NCI-H345 treated with DMSO at 0.1 percent for 48 hours (cell line): ENCODE data around the gene TERT.
"Not testable (repeated sequence)": the region's sequence is repeated elsewhere in the genome, so short reads cannot be mapped to it uniquely, and the experiment has no call there.

ENCODE experiments used
- DNase-seq: peaks from one replicate; lab custom pipeline; 2025; ENCODE audit not compliant: unreplicated experiment; lab: John Stamatoyannopoulos, UW

Gene TERT

DNA sequence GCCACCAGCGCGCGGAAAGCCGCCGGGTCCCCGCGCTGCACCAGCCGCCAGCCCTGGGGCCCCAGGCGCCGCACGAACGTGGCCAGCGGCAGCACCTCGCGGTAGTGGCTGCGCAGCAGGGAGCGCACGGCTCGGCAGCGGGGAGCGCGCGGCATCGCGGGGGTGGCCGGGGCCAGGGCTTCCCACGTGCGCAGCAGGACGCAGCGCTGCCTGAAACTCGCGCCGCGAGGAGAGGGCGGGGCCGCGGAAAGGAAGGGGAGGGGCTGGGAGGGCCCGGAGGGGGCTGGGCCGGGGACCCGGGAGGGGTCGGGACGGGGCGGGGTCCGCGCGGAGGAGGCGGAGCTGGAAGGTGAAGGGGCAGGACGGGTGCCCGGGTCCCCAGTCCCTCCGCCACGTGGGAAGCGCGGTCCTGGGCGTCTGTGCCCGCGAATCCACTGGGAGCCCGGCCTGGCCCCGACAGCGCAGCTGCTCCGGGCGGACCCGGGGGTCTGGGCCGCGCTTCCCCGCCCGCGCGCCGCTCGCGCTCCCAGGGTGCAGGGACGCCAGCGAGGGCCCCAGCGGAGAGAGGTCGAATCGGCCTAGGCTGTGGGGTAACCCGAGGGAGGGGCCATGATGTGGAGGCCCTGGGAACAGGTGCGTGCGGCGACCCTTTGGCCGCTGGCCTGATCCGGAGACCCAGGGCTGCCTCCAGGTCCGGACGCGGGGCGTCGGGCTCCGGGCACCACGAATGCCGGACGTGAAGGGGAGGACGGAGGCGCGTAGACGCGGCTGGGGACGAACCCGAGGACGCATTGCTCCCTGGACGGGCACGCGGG is at the start of gene TERT:
TERT (minus strand) TSS at position 234 of the 815 bp plus-strand sequence; CDS start at position 155, 79 bp downstream.
- no peak for DNase-seq

DNA sequence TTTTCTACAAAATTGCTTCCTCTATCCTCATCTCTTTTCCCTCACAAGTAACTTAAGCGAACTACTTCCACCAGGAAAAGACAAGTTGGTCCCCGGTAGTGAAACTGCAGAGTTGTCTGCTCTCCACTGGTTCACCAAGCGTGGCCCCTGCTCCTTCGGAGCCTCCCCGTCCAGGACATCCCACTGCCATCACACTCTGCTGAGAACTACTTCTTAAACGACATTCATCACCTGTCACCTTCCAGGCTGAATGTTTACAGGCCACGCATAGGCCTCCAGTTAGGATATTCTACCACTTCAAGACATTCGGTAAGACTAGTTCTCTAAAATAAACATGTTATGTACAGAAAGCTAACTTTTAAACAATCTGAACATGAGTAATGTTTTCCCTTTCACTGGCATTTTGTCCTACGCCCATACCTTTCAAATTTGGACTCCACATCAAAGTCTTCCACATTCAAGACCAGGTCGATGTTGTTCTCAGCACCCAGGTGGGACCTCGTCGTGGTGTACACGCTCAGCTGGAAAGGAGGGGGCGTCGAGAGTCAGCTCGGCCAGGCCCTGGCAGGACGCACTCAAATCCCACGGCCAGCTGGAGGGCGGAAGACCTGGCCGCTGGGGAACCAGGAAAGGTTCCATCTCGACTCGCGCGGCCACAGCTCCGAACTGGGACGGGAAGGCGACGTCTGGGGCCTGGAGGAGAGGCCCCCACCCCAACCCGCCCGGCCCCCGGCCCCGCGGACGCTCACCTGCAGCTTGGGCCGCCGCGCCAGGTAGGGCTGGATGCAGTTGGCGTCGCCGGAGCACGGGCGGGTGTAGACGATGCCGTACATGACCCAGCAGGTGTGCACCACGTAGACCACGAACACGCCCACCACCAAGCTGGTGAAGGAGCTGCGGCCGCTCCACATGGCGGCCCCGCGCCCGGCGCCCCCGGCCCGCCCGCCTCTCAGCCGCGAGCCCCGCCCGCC is 49.3 kb upstream of the TERT start:
- DNase-seq = no peak

DNA sequence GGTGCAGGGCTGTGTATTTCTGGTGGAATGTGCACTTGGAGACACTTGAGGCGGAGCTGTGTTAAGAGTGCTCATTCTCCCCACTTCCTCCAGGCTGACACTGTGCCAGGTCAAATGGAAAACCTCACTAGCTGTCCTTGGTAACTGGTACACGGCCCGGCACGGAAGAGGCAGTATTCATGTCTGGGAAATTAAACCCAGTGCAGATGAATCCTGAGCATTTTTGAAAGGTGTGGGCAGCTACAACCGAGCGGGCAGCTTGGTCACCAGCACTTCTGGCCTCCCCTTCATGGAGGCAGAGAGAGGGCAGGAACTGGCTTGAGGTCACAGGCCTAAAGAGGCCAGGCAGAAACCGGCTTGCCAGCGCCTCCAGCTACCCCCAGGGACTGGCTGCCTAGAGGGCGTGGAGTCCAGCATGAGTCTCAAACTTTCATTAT is 48.5 kb upstream of the TERT start:
- no peak for DNase-seq

DNA sequence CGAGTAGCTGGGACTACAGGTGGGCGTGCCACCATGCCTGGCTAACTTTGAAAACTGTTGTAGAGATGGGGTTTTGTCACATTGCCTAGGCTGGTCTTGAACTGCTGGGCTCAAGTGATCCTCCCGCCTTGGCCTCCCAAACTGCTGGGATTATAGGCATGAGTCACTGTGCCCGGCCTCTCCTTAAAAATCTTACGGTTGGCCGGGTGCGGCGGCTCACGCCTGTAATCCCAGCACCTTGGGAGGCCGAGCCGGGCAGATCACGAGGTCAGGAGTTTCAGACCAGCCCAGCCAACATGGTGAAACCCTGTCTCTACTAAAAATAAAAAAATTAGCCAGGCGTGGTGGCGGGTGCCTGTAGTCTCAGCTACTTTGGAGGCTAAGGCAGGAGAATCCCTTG is 47.8 kb upstream of the TERT start:
- DNase-seq = not testable (repeated sequence)

DNA sequence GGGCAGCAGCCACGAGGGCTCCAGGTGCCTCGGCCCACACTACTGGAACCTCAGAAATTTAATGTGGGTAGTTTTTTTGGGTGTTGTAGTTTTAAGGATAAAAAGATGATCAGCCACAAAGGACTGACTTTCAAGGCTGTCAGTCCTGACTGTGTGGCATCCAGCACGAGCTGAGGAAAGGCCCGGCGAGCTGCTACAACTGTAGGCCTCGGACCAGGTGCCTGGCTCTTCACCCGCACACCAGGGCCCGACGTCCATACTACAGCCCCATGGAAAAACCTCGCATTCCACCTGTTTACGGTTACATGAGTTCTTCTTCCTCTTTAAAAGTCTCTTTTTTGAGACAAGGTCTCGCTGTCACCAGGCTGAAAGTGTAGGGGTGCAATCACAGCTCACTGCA is 47.4 kb upstream of the TERT start:
- no peak for DNase-seq

DNA sequence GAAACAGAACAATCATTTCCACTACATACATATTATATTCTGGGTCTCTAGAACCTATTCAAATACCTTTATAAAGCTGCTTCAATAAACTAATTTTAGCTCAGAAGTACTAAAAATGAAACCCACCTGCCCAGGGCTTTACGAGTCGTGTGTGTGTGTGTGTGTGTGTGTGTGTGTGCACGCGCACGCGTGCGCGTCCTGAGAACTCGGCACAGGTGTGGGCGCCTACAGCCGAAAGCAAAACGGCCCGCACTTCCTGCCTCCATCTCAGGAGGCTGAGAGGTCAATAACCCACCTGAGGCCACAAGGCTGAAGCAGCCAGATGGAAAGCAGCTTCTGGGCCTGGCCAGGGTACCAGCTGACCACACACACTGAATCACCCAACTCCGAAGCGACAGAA is 47.0 kb upstream of the TERT start:
- DNase-seq = no peak

DNA sequence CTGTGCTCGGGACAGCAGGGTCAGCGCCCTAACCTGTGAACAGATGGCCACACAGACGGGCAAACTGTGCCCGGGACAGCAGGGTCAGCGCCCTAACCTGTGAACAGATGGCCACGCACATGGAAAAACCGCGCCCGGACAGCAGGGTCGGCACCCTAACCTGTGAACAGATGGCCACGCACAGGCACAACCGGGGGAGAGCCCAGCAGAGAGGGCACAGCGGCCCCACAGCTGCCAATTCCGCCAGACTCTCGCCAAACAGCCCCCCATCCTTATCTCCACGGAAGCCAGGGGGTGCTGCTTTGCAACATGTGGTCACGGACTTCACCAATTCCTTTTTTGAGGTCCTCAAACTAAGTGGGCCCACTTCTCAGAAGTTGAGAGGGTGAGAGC is 44.9 kb upstream of the TERT start:
- not testable (repeated sequence) for DNase-seq

DNA sequence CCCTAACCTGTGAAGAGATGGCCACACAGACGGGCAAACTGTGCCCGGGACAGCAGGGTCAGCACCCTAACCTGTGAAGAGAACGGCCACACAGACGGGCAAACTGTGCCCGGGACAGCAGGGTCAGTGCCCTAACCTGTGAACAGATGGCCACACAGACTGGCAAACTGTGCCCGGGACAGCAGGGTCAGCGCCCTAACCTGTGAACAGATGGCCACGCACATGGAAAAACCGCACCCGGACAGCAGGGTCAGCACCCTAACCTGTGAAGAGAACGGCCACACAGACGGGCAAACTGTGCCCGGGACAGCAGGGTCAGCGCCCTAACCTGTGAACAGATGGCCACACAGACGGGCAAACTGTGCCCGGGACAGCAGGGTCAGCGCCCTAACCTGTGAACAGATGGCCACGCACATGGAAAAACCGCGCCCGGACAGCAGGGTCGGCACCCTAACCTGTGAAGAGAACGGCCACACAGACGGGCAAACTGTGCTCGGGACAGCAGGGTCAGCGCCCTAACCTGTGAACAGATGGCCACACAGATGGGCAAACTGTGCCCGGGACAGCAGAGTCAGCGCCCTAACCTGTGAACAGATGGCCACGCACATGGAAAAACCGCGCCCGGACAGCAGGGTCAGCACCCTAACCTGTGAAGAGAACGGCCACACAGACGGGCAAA is 44.4 kb upstream of the TERT start:
- not testable (repeated sequence) for DNase-seq

DNA sequence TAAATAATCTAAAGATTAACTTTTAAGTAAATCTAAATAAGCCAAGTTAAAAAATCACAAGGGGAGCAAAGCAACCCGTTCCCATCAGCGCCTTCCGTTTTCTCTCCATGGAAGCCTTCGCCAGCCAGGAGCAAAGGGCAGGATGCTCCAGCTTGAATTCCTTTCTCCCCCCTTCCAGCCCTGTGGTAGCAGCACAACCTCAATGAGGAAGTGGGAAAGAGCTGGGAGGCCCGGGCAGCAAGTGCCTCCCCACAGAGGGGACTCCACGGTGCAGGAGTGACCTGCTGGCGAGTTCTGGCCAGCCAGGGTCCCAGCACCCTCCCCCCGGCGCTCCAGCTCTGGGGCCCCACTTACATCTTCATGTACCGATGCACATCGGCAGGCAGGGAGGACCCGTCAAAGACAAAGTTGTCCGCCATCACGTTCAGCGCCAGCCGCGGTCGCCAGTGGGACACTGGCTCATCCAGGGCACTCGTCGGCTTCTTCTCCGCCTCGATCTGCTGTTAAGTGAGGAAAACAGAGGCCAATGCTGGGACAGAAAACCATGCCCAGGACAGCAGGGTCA is 43.7 kb upstream of the TERT start:
- DNase-seq = no peak

DNA sequence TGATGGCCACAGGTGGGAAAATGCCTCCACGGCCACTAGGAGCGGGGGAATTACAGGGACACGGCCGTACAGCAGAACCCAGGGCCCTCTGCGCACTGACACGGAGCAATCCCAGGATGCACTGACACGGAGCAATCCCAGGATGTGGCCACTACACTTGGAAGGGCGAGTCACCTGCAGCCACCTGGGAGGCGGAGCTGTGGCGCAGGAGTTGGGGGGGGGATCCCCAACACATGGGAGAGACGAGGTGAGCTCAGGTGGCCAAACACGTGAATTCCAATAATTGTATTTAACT is 43.3 kb upstream of the TERT start:
- DNase-seq = no peak

DNA sequence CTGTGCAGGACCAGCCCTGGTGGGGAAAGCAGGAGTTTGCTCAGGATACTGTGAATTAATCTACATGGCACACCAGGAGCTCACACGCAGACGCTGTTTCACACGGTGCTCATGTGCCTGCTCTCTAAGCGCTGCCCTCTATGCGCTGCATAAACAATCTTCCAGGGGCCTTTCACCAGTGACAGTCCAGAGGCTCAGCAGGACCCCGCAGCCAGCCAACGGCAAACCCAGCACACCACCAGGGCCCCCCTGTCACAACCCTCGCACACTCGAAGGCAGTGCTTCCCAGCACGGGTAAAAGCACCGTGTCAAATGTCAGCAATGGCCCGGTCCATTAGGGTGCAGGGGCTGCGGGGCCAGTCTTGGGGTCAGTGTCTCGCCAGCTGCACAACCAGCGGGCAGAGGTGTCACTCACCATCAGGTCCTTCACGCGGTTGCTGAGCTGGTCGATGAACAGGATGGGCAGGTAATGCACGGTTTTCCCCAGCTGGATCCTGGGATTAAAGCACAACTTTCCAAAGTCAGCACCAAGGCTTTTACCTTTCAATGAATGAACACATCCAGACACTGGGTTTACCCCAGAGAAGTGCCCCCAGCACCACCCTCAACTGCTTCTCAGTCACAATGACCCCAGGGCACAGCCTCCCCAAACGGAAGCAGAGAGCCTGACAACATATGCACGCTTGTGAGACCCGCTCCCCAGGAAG is 42.8 kb upstream of the TERT start:
- no peak for DNase-seq

DNA sequence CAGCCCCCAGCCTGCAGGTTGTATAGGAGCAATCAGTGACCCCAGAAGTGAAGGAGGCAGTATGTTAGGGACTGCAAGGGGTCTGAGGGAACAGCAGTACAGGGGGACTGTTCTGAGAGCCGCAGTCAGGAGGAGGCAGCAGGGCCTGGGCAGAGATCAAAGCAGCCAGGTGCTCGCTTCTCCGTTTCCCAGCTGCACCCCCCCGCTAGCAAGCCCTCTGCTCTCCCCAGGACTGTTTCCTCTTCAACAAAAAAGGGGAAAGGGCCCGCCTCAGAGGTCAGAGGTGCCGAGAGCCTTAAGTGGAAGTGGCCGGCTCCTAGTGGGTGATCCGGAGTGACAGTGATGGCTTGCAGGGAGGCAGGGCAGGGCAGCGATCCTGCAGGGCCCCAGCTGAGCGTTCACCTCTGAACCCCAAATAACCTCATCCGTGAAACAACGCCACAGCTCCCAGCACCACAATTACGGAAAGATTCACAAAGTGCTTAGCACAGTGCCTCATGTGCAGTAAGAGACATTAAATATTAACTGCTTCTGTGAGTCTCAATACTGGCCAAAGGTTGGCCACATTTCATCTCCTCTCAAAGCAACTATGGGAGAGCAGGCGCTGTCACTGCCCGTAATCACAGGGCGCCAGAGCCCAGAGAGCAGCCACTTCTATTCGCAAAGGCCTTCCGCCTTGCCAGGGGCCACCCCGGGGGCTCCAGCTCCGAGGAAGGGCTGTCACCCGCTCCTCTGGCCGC is 42.1 kb upstream of the TERT start:
- no peak for DNase-seq

DNA sequence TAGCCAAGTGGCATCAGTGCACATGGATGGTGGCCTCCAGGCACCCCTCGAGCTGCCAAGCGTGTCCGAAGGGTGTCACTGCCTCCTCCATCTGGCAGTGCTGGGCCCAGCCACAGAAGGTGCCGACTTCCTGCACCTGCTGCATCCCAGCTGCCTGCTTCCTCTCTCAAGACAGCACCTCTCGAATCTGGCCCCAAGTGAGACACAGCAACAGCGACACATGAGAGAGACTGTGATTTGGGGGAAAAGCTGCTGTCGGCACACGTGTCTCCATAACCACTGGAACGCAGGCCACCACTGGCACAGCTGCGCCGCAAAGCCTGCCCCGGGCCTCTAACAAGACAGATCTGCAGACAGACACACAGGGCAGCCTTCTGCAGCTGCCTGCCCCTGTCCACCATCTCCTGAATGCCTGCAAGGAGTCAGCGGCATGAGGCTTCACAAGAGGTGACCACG is 41.3 kb upstream of the TERT start:
- no peak for DNase-seq

DNA sequence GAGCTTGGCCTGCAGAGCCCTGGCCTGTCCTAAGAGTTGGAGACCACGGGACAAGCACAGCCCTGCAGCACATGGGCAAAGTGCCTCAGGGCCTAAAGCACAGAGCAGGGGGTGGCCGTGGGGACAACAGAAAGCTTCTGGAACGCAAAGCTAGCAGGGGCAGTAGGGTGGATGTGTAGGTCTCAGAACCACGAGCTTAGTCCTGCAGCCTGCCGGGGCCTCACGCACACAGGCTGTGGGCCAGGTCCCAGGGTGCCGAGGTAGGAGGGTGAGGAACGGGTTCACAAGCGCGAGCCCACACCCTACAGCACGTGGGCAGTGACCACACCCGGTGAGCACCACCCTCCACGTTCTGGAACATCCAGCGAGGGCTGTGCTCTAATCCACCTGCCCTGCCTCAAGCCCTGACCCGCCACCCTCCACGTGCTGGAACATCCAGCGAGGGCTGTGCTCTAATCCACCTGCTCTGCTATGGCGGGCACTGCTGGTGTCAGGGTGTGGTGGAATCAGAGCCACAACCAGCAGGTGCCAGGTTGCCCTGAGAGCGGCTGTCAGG is 40.8 kb upstream of the TERT start:
- no peak for DNase-seq

DNA sequence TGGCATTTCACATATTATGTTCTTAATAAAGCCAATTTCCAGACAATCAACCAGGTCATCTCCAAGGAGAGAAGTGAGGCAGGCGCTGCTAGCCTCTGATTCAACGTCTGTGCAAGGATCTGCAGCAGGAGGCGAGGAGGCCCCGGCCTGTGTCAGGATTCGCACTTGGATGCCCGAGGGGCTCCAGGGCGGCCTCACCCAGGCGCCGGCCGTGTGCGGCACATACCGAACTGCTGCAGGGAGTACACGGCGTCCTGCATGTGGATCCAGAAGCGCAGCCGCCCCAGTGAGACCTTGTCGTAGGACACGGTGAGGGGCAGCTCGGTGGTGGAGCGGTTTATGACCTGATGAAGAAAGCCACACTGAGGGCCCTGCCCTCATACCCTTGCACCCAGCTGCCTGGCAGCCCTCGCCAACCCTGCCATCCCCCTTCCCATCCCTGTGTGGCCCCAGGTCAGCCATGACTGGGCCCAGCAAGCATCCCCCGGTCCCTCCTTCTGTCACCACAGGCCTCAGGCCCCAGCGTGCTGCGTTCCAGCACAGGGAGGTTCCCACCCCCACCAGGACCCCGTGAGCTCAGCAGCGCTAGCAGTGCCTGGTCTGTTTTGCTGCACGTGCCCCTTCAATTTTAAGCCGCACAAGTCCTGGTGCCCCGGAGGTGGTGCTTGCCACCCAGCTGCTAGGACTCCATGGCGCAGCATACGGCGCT is 40.1 kb upstream of the TERT start:
- no peak for DNase-seq

DNA sequence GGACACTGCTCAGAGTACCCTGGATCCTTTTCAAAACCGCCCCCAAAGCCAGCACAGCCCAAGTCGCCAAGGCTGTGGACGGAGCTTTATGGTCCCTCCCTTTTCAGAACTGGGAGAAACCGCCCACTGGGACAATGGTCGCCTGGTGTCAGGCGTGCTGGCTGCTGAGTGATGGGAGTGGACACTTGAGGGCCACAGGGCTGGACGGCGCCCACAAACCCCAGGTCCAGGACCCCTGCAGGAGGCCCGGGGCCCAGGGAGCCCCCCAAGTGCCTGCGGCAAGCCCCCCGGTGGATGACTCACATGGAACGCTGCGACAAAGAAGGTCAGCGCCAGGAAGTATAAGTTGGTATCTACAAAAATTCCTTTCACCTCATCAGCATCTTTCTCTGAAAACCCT is 39.1 kb upstream of the TERT start:
- DNase-seq = no peak

DNA sequence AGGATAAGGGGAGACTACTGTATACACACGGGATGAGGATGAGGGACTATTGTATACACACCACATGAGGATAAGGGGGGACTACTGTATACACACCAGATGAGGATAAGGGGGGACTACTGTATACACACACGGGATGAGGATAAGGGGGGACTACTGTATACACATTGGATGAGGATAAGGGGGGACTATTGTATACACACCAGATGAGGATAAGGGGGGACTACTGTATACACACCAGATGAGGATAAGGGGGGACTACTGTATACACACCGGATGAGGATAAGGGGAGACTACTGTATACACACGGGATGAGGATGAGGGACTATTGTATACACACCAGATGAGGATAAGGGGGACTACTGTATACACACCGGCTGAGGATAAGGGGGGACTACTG is 38.4 kb upstream of the TERT start:
- DNase-seq = not testable (repeated sequence)

DNA sequence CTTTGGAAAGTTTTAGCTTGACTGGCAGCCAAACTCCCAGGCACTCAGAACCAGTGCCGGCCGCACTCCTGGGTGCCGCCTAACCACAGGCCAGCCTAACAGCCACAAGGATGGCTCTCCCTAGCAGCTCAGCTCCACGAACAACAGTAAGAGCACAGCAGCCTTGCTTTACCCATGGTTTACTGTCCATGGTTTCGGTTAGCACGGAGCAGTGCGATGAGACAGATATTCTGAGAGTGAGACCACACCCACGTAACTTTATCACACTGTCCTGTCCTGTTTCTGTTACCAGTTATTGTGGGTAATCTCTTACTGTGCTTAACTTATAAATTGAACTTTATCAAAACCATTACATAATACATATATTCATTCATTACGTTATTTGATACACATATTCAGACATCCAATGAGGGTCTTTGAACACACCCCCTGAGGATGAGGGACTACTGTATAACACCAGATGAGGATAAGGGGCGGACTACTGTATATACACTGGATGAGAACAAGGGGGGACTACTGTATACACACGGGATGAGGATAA is 37.7 kb upstream of the TERT start:
- DNase-seq = no peak
